Measurements from ENCODE around the gene DLL4.

The DLL4 gene

DNA sequence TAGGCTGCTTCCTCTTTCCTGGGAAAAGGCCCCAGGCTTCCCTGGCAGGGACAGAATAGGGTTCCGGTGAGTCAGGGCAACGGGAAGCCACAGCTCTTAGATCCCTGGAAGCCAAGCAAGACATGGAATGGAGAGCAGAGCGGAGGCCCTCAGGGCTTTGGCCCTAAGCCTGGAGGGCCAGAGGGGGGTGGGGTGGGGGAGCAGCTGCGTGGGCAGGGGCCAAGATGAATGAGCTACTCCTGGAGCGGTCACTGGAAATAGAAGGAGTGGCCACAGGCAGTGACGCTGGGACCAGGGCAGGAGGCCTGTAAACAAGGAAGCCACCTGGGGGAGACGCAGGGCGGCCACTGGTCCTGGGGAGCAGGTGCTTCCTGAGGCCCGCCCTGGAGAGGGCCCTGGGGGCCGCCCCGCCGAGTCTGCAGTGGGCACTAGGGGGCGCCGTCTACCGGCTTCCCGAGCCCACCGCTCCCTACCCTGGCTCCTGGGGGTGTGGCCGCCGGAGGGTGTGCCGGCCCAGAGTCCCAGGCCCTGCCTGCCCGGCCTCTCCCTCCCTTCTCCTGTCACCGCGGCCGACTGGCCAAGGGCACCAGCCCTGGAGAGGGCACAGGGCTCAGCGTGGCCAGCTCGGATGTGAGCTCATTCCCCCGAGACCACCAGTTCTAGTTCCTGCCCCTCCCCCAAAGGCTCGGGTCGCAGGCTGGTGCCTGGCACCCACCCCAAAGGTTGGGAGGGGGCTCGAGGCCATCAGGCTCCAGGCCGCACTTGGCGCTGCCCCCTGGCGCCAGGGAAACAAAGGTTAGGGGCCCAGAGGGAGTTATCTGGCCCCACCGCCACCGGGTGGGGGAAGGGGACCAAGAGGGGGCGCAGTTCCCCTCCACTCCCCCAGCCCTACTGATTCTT, 22.8 kb upstream of the DLL4 start:
- ChIA-PET CTCF (interaction anchor here (0.5 to 2.8 kb wide), 19 partner anchors 9 to 1332 kb away, joined by 3 to 26 read pairs (median 4); partner anchors contain the start of genes NUSAP1, OIP5 and VPS18), POLR2A (ENCODE audit: low non-redundant PET) (no interaction called here)
- DNase-seq (ENCODE audit: low spot score) = peak; percentile 85
- TF ChIP-seq, protein P1, sequence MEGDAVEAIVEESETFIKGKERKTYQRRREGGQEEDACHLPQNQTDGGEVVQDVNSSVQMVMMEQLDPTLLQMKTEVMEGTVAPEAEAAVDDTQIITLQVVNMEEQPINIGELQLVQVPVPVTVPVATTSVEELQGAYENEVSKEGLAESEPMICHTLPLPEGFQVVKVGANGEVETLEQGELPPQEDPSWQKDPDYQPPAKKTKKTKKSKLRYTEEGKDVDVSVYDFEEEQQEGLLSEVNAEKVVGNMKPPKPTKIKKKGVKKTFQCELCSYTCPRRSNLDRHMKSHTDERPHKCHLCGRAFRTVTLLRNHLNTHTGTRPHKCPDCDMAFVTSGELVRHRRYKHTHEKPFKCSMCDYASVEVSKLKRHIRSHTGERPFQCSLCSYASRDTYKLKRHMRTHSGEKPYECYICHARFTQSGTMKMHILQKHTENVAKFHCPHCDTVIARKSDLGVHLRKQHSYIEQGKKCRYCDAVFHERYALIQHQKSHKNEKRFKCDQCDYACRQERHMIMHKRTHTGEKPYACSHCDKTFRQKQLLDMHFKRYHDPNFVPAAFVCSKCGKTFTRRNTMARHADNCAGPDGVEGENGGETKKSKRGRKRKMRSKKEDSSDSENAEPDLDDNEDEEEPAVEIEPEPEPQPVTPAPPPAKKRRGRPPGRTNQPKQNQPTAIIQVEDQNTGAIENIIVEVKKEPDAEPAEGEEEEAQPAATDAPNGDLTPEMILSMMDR (conservative IDR thresholded peaks at IDR 0.05; ENCODE audit: low read depth) = peak; percentile 92
- H3K27ac ChIP-seq = peak overlapping the region; percentile 91

DNA sequence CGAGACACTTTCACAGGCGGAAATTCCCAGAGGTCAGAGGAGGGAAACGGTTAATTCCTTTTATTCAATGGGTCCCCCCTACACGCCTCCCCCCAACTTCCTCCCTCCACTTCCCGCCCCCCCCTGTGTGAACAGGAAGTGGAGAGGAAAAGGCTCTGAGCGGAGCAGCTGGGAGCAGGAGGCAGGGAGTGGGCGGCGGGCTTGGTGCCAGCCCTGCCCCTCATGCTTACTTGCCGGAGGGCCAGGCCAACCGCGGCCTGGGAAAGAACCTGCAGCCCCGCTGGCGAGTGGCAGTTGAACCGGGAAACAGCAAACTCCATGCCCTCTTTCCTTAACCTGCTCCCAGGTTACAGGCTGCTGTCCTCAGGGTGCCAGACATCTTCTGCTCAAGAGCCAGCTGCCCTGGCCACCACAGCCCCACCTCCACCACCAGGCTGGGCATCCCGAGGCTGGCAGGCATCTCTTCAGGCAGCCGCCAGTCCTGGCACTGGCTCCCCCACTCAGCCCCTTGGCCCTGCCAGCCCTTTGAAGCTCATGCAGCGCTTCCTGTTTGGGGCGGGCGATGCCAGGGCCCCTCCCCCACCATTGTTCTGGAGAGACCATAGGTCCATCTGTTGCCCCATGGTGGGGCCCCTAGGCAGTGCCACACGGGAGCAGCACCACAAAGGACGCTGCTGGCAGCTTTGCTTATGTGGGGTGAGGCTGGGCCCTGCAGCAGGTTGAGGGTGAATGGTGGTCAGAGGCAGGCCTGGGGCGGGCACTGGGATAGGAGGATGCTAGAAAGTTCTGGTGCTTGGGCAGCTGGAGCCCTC, 21.9 kb upstream of the DLL4 start:
- POLR2A ChIA-PET (ENCODE audit: low non-redundant PET) = interaction anchor here (0.5 kb wide), 1 partner anchor 260 kb away, joined by 3 read pairs; no protein-coding TSS in a partner anchor

DNA sequence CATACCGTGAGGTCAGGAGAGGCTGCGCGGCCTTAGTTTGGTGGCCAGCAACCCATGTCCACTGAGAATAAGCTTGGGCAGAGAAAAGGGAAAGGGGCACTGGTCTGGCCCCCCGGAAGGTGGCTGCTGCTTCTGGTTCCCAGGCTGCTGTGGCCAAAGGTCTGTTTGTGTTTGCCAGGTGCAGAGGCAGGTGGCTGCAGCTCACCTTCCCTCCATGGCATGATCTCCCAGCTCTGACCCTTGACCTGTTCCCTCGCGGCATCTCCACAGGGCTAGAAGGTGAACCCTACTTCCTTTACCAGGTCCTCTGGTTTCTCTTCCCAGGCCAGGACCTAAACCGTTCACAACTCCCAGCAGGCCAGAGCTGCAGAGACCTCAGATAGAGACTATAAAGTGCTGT, 21.0 kb upstream of the DLL4 start:
- TF ChIP-seq, protein P1 (conservative IDR thresholded peaks at IDR 0.05; ENCODE audit: low read depth) = no peak
- peak overlapping the region; percentile 91; the same call in 1 of the 2 replicates for H3K27ac ChIP-seq
- POLR2A ChIA-PET (ENCODE audit: low non-redundant PET) = no interaction called here
- CTCF ChIA-PET = interaction anchor here (0.6 to 2.8 kb wide), 7 partner anchors 22 to 317 kb away, joined by 3 to 26 read pairs (median 4); no protein-coding TSS in a partner anchor
- DNase-seq (ENCODE audit: low spot score) = no peak

More for the DNA sequence above, 21.9 kb upstream of the DLL4 start:
- TF ChIP-seq, protein P1 (conservative IDR thresholded peaks at IDR 0.05; ENCODE audit: low read depth) = no peak
- CTCF ChIA-PET = interaction anchor here (0.6 to 2.8 kb wide), 11 partner anchors 9 to 426 kb away, joined by 3 to 26 read pairs (median 4); partner anchors contain the start of genes NUSAP1 and OIP5
- H3K27ac ChIP-seq = peak overlapping the region; percentile 91
- DNase-seq (ENCODE audit: low spot score) = no peak

DNA sequence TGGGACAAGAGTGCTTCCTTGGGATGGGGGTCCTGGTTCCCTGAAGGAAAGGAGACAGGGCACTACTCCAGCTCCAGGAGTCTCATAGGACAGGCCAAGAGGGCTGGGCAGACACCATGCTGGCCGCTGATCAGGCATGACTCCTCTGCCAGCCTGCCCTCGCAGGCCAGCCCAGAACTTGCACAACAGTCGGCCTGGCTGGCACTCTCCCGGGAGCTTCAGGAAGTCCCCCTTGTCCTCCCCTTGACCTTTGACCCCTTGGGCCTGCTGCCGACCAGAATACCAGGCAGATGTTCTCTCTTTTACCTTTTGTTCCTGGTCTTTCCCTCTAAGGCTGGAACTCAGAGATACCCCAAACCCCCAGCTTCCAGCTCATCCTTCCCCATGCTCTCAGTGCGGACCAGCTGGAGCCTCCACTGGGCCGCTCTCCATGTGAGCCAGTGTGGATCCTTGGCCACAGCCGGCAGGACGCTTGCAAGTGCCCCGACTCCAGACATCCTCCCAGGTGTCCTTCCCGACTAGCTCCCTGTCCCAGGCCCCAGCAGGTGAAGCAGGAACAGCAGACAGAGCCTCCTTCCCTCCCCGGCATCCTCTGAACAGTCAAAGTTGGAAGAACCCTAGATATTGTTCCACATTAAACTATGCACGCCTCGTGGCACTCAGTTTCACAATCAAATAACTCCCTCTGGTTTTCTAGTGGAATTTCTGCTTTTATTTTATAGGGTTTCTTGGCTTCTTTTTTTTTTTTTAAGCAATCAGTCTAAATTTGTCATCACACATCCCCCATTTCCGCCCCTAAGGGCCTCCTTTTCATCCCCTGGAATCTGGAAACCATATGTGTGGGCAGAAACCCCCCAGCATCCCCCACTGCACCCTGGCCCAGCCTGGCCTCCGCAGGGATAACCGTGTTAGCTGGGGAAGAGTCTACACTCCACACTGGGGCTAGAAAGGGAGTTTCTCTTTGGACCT, 19.2 kb upstream of the DLL4 start:
- TF ChIP-seq, protein P1 (conservative IDR thresholded peaks at IDR 0.05; ENCODE audit: low read depth) = no peak
- ChIA-PET POLR2A (ENCODE audit: low non-redundant PET) (no interaction called here), CTCF (interaction anchor here (0.9 to 2.3 kb wide), 2 partner anchors 21 to 151 kb away, joined by 6 to 8 read pairs; no protein-coding TSS in a partner anchor)
- peak overlapping the region; percentile 10 for H3K27ac ChIP-seq
- DNase-seq (ENCODE audit: low spot score) = no peak

DNA sequence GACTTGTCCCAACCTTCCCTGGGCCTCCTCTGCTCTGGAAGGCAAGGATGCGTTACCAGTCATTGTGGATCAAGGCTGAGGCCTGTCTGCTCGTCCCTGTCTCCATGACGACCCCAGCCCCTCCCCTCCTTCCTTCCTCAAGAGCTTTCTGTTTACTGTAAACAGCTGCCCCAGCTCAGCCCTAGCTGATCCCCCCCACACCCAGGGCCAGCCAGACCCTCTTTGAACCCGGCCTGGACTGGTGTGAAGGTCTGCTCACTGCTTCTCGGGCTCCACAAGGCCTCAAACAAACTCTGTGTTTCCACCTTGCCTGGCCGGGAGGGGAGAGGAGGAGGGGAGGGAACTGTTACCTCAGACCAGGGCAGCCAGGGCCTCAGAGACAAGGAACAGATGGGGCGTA, 18.0 kb upstream of the DLL4 start:
- DNase-seq (ENCODE audit: low spot score) = no peak
- TF ChIP-seq, protein P1 (conservative IDR thresholded peaks at IDR 0.05; ENCODE audit: low read depth) = no peak
- POLR2A ChIA-PET (ENCODE audit: low non-redundant PET) = interaction anchor here (0.7 kb wide), 1 partner anchor 264 kb away, joined by 3 read pairs; no protein-coding TSS in a partner anchor

More for the DNA sequence above, 18.0 kb upstream of the DLL4 start:
- no peak overlapping the region for H3K27ac ChIP-seq
- CTCF ChIA-PET = interaction anchor here (0.6 to 1.3 kb wide), 2 partner anchors 11 to 19 kb away, joined by 4 read pairs; no protein-coding TSS in a partner anchor
